Activated T-cell treated with anti-CD3 and anti-CD28 coated beads, Interleukin-2, amount 50 U/mL, for 24 hours (primary cell): ENCODE data around the gene CENPO.

ENCODE experiments used
- DNase-seq: peaks from one replicate; pipeline ENCODE4 v3.0.0-alpha.2; 2020
- H3K27ac Mint-ChIP-seq: 2 replicates; pipeline ENCODE4 v1.8.0; 2020; ENCODE audit warnings: mild to moderate bottlenecking, mixed read lengths
- H3K27me3 Mint-ChIP-seq: 2 replicates; pipeline ENCODE4 v1.8.0; 2020; ENCODE audit warnings: mixed read lengths
- H3K36me3 Mint-ChIP-seq: 2 replicates; pipeline ENCODE4 v1.8.0; 2020; ENCODE audit warnings: low read depth, mixed read lengths
- H3K4me1 Mint-ChIP-seq: 2 replicates; pipeline ENCODE4 v1.8.0; 2020; ENCODE audit warnings: low read depth, mixed read lengths
- H3K4me3 Mint-ChIP-seq: 2 replicates; pipeline ENCODE4 v1.8.0; 2020; ENCODE audit warnings: mild to moderate bottlenecking, moderate library complexity, mixed read lengths
- H3K9me3 Mint-ChIP-seq: 2 replicates; pipeline ENCODE4 v1.8.0; 2020; ENCODE audit warnings: mixed read lengths

CENPO gene

DNA sequence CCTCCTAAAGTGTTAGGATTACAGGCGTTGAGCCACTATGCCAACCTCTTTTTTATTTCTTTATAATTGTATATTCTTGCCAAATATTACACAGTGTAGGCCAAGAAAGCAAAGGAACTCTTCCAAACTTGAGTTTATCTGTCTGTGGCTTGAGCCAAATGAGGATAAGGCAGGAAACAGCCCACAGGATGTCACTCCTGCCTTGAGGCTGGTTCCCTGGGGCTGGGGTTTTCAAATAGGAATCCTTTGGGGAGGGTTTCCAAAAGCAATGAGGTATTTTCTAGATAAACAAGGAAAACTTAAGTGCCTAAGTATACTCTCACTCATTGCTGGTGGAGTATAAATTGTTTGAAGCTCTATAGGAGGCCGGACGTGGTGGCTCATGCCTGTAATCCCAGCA lies 70.4 kb downstream of the CENPO start:
- Mint-ChIP-seq H3K9me3 (no peaks in the 10 kb centered on the region), H3K4me1 (peaks cover 7% of the 10 kb centered on the region), H3K27me3 (no peaks in the 10 kb centered on the region), H3K36me3 (peaks cover 26% of the 10 kb centered on the region), H3K27ac (no peak overlapping the region), H3K4me3 (no peak overlapping the region)
- DNase-seq = no peak

DNA sequence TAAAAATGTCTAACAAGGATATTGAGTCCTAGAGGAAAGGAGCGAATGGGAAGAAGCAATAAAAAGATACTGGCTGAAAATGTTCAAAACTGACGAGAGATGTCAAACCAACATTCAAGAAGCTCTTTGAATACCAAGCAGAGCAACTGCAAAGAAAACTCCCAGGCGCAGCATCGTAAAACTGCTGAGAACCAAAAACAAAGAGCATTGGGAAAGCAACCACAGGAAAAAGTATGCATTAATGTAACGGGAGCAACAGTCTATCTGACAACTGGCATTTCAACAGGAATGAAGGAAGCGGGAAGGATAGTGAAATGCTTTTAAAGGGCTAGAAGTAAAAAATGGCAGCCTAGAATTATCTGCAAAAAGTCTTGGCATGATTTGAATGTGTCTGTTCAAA lies 73.7 kb downstream of the CENPO start:
- Mint-ChIP-seq H3K4me1 (peaks cover 7% of the 10 kb centered on the region), H3K27me3 (no peaks in the 10 kb centered on the region), H3K27ac (peak overlapping the region; percentile 18), H3K4me3 (no peak overlapping the region), H3K36me3 (peaks cover 40% of the 10 kb centered on the region), H3K9me3 (no peaks in the 10 kb centered on the region)
- DNase-seq = no peak

- no peak overlapping the region for H3K27ac Mint-ChIP-seq
- H3K4me1 Mint-ChIP-seq = peaks cover 7% of the 10 kb centered on the region
- no peak overlapping the region for H3K4me3 Mint-ChIP-seq
- no peak for DNase-seq
- H3K27me3 Mint-ChIP-seq = no peaks in the 10 kb centered on the region
- peaks cover 51% of the 10 kb centered on the region for H3K36me3 Mint-ChIP-seq
- no peaks in the 10 kb centered on the region for H3K9me3 Mint-ChIP-seq
Measured at GRCh38 chr2:24870440-24870839, 77.2 kb downstream of the CENPO start.

GRCh38 chr2:24870891-24871705 lies 77.9 kb downstream of the CENPO start:
- no peaks in the 10 kb centered on the region for H3K9me3 Mint-ChIP-seq
- no peak overlapping the region for H3K27ac Mint-ChIP-seq

DNA sequence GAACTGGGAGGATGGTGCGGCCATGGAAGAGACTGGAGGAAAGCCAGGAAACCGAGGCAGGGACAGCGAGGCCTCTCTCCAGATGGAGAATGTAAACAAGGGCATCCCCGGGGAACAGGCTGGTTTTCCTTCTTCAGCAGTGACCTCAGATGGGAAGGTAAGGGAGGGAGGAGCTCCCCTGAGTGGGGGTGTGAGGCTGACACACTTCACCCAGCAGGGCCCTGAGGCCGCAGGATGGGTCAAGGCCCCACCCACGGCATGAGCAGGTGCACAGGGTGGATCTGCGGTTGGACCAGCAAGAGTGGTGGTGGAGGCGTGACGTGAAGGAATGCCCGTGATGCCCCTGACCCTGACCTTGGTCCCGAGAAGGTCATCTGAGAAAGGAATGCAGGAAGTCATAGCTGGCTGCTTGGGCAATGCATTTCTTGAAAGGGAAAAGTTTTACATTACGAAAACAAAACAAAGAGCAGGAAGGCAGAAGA lies 78.7 kb downstream of the CENPO start:
- Mint-ChIP-seq H3K36me3 (peaks cover 48% of the 10 kb centered on the region), H3K4me1 (peaks cover 6% of the 10 kb centered on the region), H3K4me3 (no peak overlapping the region), H3K27me3 (no peaks in the 10 kb centered on the region), H3K9me3 (no peaks in the 10 kb centered on the region), H3K27ac (no peak overlapping the region)
- DNase-seq = no peak

More at GRCh38 chr2:24870891-24871705, 77.9 kb downstream of the CENPO start:
- peaks cover 51% of the 10 kb centered on the region for H3K36me3 Mint-ChIP-seq
- peaks cover 9% of the 10 kb centered on the region for H3K4me1 Mint-ChIP-seq
- DNase-seq = no peak
- no peaks in the 10 kb centered on the region for H3K27me3 Mint-ChIP-seq
- H3K4me3 Mint-ChIP-seq = no peak overlapping the region
